ENCODE data around the gene TCF4.
A peak's percentile ranks its signal among the peaks of the same experiment; 100 is the strongest.

The TCF4 gene

DNA sequence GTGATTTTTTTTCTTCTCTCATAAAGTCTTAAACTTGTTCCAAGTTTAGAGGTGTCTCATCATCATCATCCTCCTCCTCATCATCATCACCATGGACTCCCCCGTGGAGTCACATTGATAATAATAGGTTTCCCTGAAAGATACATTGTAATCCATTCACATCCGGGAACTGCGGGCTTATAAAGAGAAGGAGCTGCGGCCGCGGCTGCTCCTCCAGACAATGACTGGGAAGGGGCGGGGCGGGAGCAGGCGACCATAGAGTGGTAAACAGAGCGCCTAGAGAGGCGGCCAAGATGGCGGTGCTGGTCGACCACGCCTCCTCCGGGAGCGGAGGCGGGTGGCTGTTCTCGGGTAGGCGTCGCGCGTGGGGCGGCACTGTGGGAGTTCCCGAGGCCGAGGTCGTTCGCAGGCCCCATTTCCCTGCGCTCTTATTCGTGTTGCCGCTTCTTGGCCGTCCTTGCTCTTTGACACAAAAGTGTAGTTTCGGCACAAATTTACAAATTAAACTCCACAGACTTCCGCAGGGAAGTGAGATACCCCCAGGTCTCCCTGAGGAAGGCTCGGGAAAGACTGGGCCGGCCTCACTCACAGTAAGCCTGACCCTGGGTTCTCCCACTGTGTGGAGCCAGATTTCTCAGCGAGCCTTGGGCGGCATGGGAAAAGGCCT is 1.8 kb upstream of the TCF4 start:
- Mint-ChIP-seq H3K4me3 (peak overlapping the region; percentile 97), H3K9me3 (no peaks in the 10 kb centered on the region), H3K27me3 (ENCODE audit: low read depth, poor library complexity) (peaks cover 2% of the 10 kb centered on the region), H3K36me3 (ENCODE audit: low read depth) (no peaks in the 10 kb centered on the region), H3K27ac (peak overlapping the region; percentile 95), H3K4me1 (peaks cover 23% of the 10 kb centered on the region)
- TF ChIP-seq CTCF (IDR thresholded peaks at IDR 0.05), result no peak
- peak; percentile 96 for DNase-seq

- peaks cover 30% of the 10 kb centered on the region for H3K4me1 Mint-ChIP-seq
- TF ChIP-seq CTCF (IDR thresholded peaks at IDR 0.05), result no peak
- peak overlapping the region; percentile 95 for H3K27ac Mint-ChIP-seq
- H3K36me3 Mint-ChIP-seq (ENCODE audit: low read depth), result no peaks in the 10 kb centered on the region
- H3K9me3 Mint-ChIP-seq, result no peaks in the 10 kb centered on the region
- H3K27me3 Mint-ChIP-seq (ENCODE audit: low read depth, poor library complexity), result no peaks in the 10 kb centered on the region
- H3K4me3 Mint-ChIP-seq, result peak overlapping the region; percentile 97
- DNase-seq, result no peak
Observed at GRCh38 chr18:55588870-55589595, 1.0 kb upstream of the TCF4 start.

- H3K4me3 Mint-ChIP-seq, result peak overlapping the region; percentile 97
- peak overlapping the region; percentile 97 for H3K27ac Mint-ChIP-seq
- DNase-seq, result peak; percentile 35
- no peaks in the 10 kb centered on the region for H3K36me3 Mint-ChIP-seq (ENCODE audit: low read depth)
- H3K9me3 Mint-ChIP-seq, result no peaks in the 10 kb centered on the region
- no peak for TF ChIP-seq CTCF (IDR thresholded peaks at IDR 0.05)
- H3K4me1 Mint-ChIP-seq, result peaks cover 45% of the 10 kb centered on the region
- no peaks in the 10 kb centered on the region for H3K27me3 Mint-ChIP-seq (ENCODE audit: low read depth, poor library complexity)
Observed at GRCh38 chr18:55587418-55588110, 428 bp downstream of the TCF4 start.

DNA sequence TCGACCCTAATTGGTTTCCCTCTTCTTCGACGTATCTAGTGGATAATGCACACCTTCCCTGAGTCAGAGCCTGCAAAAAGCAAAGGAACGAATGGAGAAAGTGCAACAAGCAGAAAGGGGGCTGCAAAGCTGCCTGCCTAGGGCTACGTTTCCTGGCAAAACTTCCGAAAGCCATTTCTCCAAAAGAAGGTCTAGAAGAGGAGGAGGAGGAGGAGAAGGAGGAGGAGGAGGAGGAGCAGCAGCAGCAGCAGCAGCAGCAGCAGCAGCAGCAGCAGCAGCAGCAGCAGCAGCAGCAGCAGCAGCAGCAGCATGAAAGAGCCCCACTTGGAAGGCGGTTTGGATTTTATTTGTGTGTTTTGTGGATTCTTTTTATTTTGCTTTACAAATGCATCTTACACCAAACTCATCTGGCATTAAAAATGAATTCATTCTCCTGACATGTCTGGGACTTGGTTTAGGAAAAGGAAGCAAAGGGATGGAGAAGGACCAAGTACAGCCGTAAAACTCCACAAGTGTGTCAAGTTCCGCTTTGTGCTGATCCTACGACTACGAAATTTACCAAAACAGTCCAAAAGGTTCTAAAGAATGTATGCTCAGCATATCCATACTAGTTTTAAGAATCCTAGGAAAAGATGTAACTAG is 2.0 kb downstream of the TCF4 start:
- DNase-seq, result peak; percentile 15
- no peaks in the 10 kb centered on the region for H3K27me3 Mint-ChIP-seq (ENCODE audit: low read depth, poor library complexity)
- H3K9me3 Mint-ChIP-seq, result no peaks in the 10 kb centered on the region
- H3K36me3 Mint-ChIP-seq (ENCODE audit: low read depth), result no peaks in the 10 kb centered on the region
- peak overlapping the region; percentile 93 for H3K4me3 Mint-ChIP-seq
- peaks cover 60% of the 10 kb centered on the region for H3K4me1 Mint-ChIP-seq
- H3K27ac Mint-ChIP-seq, result peak overlapping the region; percentile 97
- TF ChIP-seq CTCF (IDR thresholded peaks at IDR 0.05), result no peak

DNA sequence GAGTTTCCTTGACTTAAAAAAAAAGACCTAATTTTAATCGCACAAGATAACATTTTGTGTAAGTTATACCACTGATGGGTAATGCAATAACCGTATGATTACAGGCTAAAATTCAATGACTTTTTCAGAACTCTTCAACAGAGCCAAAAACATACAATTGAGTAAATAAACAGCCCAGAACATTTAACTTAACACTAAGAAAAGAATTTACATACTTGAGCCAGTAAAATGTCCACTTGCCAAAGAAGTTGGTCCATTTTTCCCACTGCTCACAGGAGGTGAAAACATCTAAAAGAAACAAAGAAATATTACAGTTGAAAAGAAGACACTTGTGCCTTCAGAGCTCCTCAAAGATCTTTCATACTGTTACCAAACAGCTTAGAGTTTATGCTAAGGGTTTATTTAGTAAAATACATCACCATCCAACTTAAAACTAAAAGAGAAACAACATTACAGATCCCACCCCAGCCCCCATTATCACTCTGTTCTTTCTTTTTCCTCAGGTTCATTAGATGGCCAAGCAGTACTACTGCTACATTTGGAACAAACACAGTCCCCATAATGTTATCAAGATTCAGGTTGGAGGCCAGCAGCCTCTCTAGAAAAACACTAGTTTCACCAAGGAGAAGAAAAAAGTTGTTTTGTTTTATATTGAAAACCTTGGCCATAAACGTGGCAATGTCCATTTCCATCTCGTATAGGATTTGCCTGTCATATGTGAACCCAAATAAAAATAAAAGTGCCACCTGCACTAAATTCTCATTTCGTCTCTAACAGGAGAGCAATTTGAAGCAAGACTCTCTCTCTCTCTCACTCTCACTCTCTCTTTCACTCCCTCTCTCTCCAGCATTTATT is 2.7 kb downstream of the TCF4 start:
- Mint-ChIP-seq H3K4me1 (peaks cover 68% of the 10 kb centered on the region), H3K4me3 (peak overlapping the region; percentile 93), H3K27me3 (ENCODE audit: low read depth, poor library complexity) (no peaks in the 10 kb centered on the region), H3K9me3 (no peaks in the 10 kb centered on the region), H3K36me3 (ENCODE audit: low read depth) (no peaks in the 10 kb centered on the region), H3K27ac (peak overlapping the region; percentile 97)
- DNase-seq, result no peak
- no peak for TF ChIP-seq CTCF (IDR thresholded peaks at IDR 0.05)
